HCT116 (cell line): ENCODE measurements around the gene RALGAPA1. TPM values are rescaled to one million over a fixed set of nuclear protein-coding genes. Genes with fewer than 3 reads are reported as not detected.
"Not testable (repeated sequence)": the region's sequence is repeated elsewhere in the genome, so short reads cannot be mapped to it uniquely, and the experiment has no call there.

Experiments
- ATAC-seq: fragments of 200-7000 bp; cut with Tn5 transposase; 2 replicates; pipeline ENCODE4 v1.9.1; 2020; ENCODE audit warnings: mild to moderate bottlenecking, moderate library complexity
- BruUV-seq: library from RNA; stranded (reverse); fragments of 400-500 nt; replicated peaks from 2 replicates; lab custom pipeline; 2021; lab: Mats Ljungman, UMichigan
- CTCF ChIA-PET: fragments of 300-600 bp; sonication (Branson Sonifier 250); formaldehyde crosslinking; loops from one replicate; lab custom pipeline; 2021; ENCODE audit warnings: antibody characterized with exemption; lab: Charles Lee
- POLR2A ChIA-PET: fragments of 300-600, 350-600 bp; sonication (Branson Sonifier 250); formaldehyde crosslinking; loops from one replicate; lab custom pipeline; 2021; ENCODE audit warnings: antibody characterized with exemption; lab: Charles Lee
- RAD21 ChIA-PET, 2 experiments: fragments of 300-600 bp; sonication (Branson Sonifier 250); formaldehyde crosslinking; loops; one replicate each; lab custom pipeline; 2023; ENCODE audit warnings: low total read pairs in 2 of 2; ENCODE audit not compliant: uncharacterized antibody in 2 of 2, unreplicated experiment in 2 of 2, low non-redundant PET in 1 of 2; lab: Charles Lee
- DNase-seq: peaks from one replicate; pipeline ENCODE4 v3.0.0-alpha.2; 2010; ENCODE audit warnings: low read depth, low spot score
- H2AFZ ChIP-seq: fragments of 200-600 bp; shearing (Covaris generic), sonication (generic); 2 replicates; pipeline ENCODE4 v1.6.1; 2017; ENCODE audit warnings: low read depth, mixed run types, mixed read lengths, antibody characterized with exemption, low read length; ENCODE audit not compliant: poor library complexity, severe bottlenecking
- H3K27ac ChIP-seq: 2 replicates; pipeline ENCODE4 v1.5.1; 2012; ENCODE audit warnings: low read depth, low read length
- H3K27me3 ChIP-seq: fragments of 200-600 bp; sonication (generic); 2 replicates; pipeline ENCODE4 v1.6.1; 2016; ENCODE audit warnings: mixed run types, low read length, mixed read lengths; ENCODE audit not compliant: insufficient read depth
- H3K36me3 ChIP-seq, 2 experiments: fragments of 200-500 bp in 1 of 2; fragments of 200-600 bp in 1 of 2; sonication (Bioruptor generic) in 1 of 2; sonication (generic) in 1 of 2; 2 replicates each; pipeline versions ENCODE4 v1.5.1 to v1.6.1; 2014 to 2016; ENCODE audit warnings: low read length in 2 of 2, inconsistent platforms in 1 of 2, mixed read lengths in 1 of 2, mixed run types in 1 of 2; ENCODE audit not compliant: insufficient read depth in 2 of 2, control insufficient read depth in 1 of 2
- H3K4me1 ChIP-seq, 2 experiments: fragments of 200-600 bp in 1 of 2; sonication (generic) in 1 of 2; 2 replicates each; pipeline versions ENCODE4 v1.5.1 to v1.6.1; 2012 to 2017; ENCODE audit warnings: low read length in 2 of 2, inconsistent platforms in 1 of 2, mild to moderate bottlenecking in 1 of 2, mixed read lengths in 1 of 2, mixed run types in 1 of 2, moderate library complexity in 1 of 2; ENCODE audit not compliant: insufficient read depth in 2 of 2, control insufficient read depth in 1 of 2
- H3K4me2 ChIP-seq: fragments of 200-600 bp; sonication (generic); 2 replicates; pipeline ENCODE4 v1.6.1; 2017; ENCODE audit warnings: mixed run types, low read length, mixed read lengths
- H3K4me3 ChIP-seq, 2 experiments: fragments of 200-600 bp in 1 of 2; sonication (generic) in 1 of 2; replicated peaks in 1 of 2; 2 replicates each; pipeline ENCODE4 v1.5.1; 2011 to 2016; ENCODE audit warnings: low read length in 2 of 2, control low read depth in 1 of 2, low read depth in 1 of 2, mild to moderate bottlenecking in 1 of 2, mixed read lengths in 1 of 2, mixed run types in 1 of 2
- H3K79me2 ChIP-seq: fragments of 200-600 bp; sonication (generic); 2 replicates; pipeline ENCODE4 v1.6.1; 2017; ENCODE audit warnings: mild to moderate bottlenecking, mixed run types, low read length, moderate library complexity, mixed read lengths; ENCODE audit not compliant: insufficient read depth
- H3K9ac ChIP-seq: fragments of 200-600 bp; sonication (generic); 2 replicates; pipeline ENCODE4 v1.6.1; 2016; ENCODE audit warnings: low read length, mixed read lengths
- H3K9me2 ChIP-seq: fragments of 200-600 bp; sonication (generic), shearing (Covaris generic); 2 replicates; pipeline ENCODE4 v1.6.1; 2017; ENCODE audit warnings: mixed run types, mild to moderate bottlenecking, moderate library complexity; ENCODE audit not compliant: insufficient read depth
- H3K9me3 ChIP-seq, 2 experiments: fragments of 200-500 bp in 1 of 2; fragments of 200-600 bp in 1 of 2; sonication (Bioruptor generic) in 1 of 2; sonication (generic) in 1 of 2; 2 replicates each; pipeline ENCODE4 v1.6.1; 2014 to 2017; ENCODE audit warnings: low read length in 2 of 2, mixed read lengths in 2 of 2, inconsistent platforms in 1 of 2, low read depth in 1 of 2, mild to moderate bottlenecking in 1 of 2, mixed run types in 1 of 2, moderate library complexity in 1 of 2; ENCODE audit not compliant: control insufficient read depth in 1 of 2, insufficient read depth in 1 of 2
- H4K20me1 ChIP-seq: fragments of 200-600 bp; sonication (generic), shearing (Covaris generic); 2 replicates; pipeline ENCODE4 v1.6.1; 2017; ENCODE audit warnings: mixed run types, mild to moderate bottlenecking, moderate library complexity; ENCODE audit not compliant: insufficient read depth
- ATF3 ChIP-seq: IDR thresholded peaks from 2 replicates; pipeline ENCODE4 v1.6.1; 2012
- CTCF ChIP-seq, 3 experiments: fragments of 200-600 bp in 1 of 3; sonication (generic) in 1 of 3; IDR thresholded peaks in 2 of 3; conservative IDR thresholded peaks in 1 of 3; 2 replicates each; pipeline ENCODE4 v1.5.1; 2012 to 2017; ENCODE audit warnings: low read depth in 2 of 3, low read length in 2 of 3, antibody characterized with exemption in 1 of 3, borderline replicate concordance in 1 of 3, control low read depth in 1 of 3, mild to moderate bottlenecking in 1 of 3, mixed read lengths in 1 of 3, mixed run types in 1 of 3, moderate library complexity in 1 of 3; ENCODE audit not compliant: insufficient read depth in 1 of 3
- EGR1 ChIP-seq: IDR thresholded peaks from 2 replicates; pipeline ENCODE4 v1.6.1; 2012; ENCODE audit warnings: low read depth
- ELF1 ChIP-seq: IDR thresholded peaks from 2 replicates; pipeline ENCODE4 v1.6.1; 2012; ENCODE audit warnings: low read depth, borderline replicate concordance
- EZH2phosphoT487 ChIP-seq: fragments of 200-600 bp; IDR thresholded peaks from 2 replicates; pipeline ENCODE4 v1.6.1; 2018; ENCODE audit warnings: antibody characterized with exemption, borderline replicate concordance
- FOSL1 ChIP-seq: IDR thresholded peaks from 2 replicates; pipeline ENCODE4 v1.6.1; 2012; ENCODE audit warnings: low read depth
- JUND ChIP-seq: IDR thresholded peaks from 2 replicates; pipeline ENCODE4 v1.6.1; 2012
- MAX ChIP-seq: IDR thresholded peaks from 2 replicates; pipeline ENCODE4 v1.6.1; 2012
- POLR2A ChIP-seq: IDR thresholded peaks from 2 replicates; pipeline ENCODE4 v1.7.0; 2011; ENCODE audit warnings: borderline replicate concordance; ENCODE audit not compliant: insufficient read depth, insufficient read length; ENCODE audit errors: extremely low read depth
- POLR2AphosphoS5 ChIP-seq: IDR thresholded peaks from 2 replicates; pipeline ENCODE4 v1.6.1; 2011; ENCODE audit warnings: mild to moderate bottlenecking, low read depth, low read length, moderate library complexity
- RAD21 ChIP-seq: IDR thresholded peaks from 2 replicates; pipeline ENCODE4 v1.6.1; 2012; ENCODE audit warnings: low read depth, mild to moderate bottlenecking
- SIN3A ChIP-seq: IDR thresholded peaks from 2 replicates; pipeline ENCODE4 v1.6.1; 2012; ENCODE audit warnings: low read depth
- SP1 ChIP-seq: IDR thresholded peaks from 2 replicates; pipeline ENCODE4 v1.6.1; 2012; ENCODE audit warnings: low read depth
- SRF ChIP-seq: IDR thresholded peaks from 2 replicates; pipeline ENCODE4 v1.6.1; 2012; ENCODE audit warnings: low read depth
- ZFX ChIP-seq: fragments of 450-650 bp; IDR thresholded peaks from 2 replicates; pipeline ENCODE4 v1.6.1; 2017
- ZNF274 ChIP-seq: fragments of 200-500 bp; sonication (Bioruptor generic); IDR thresholded peaks from 2 replicates; pipeline ENCODE4 v1.6.1; 2014; ENCODE audit warnings: mild to moderate bottlenecking, low read depth, low read length, inconsistent platforms
- intact Hi-C: fragments of 100-400 bp; cut with micrococcal nuclease; formaldehyde crosslinking; loops from 2 replicates; pipeline ENCODE4 v1.10.0; 2022
- total RNA-seq: library from RNA; stranded (reverse); gene quantifications from one replicate; pipeline ENCODE4 v1.2.1, GENCODE V29; 2021; ENCODE audit not compliant: unreplicated experiment

RALGAPA1 gene
- total RNA-seq, 1 experiment from 2014 or later = 29.3 TPM

- TF ChIP-seq CTCF (IDR thresholded peaks at IDR 0.05 in 2 of 3, conservative IDR thresholded peaks at IDR 0.05 in 1 of 3; ENCODE audit: borderline replicate concordance in 1 of 3, insufficient read depth in 1 of 3, low read depth in 2 of 3, low read length in 2 of 3) (no peak), POLR2AphosphoS5 (no peak), ATF3 (no peak), EZH2phosphoT487 (no peak), RAD21 (no peak), ZFX (no peak), SP1 (no peak), SRF (no peak), ZNF274 (no peak), ELF1 (no peak), SIN3A (no peak), EGR1 (no peak)
Measured at GRCh38 chr14:35600253-35600652, 208.8 kb downstream of the RALGAPA1 start (continued).

- no peak for TF ChIP-seq ZNF274
- no peak for TF ChIP-seq EGR1
- TF ChIP-seq CTCF (IDR thresholded peaks at IDR 0.05 in 2 of 3, conservative IDR thresholded peaks at IDR 0.05 in 1 of 3; ENCODE audit: borderline replicate concordance in 1 of 3, insufficient read depth in 1 of 3, low read depth in 2 of 3, low read length in 2 of 3) = no peak
- no peak for TF ChIP-seq POLR2A
- no peak for TF ChIP-seq MAX
- TF ChIP-seq SRF = no peak
- TF ChIP-seq POLR2AphosphoS5 = no peak
- TF ChIP-seq ELF1 = no peak
- TF ChIP-seq FOSL1 = no peak
- no peak for TF ChIP-seq JUND
- intact Hi-C loops = no loop called here
- no peak for ATAC-seq
- H3K79me2 ChIP-seq = no peaks in the 10 kb centered on the region
- H3K27ac ChIP-seq = no peak overlapping the region
- H3K4me1 ChIP-seq = no peaks in the 10 kb centered on the region
- H2AFZ ChIP-seq = no peak overlapping the region
- no peak overlapping the region for H3K9ac ChIP-seq
- H4K20me1 ChIP-seq = no peaks in the 10 kb centered on the region
- POLR2A ChIA-PET = no interaction called here
- RAD21 ChIA-PET = no interaction called here
- H3K9me3 ChIP-seq = no peaks in the 10 kb centered on the region
- BruUV-seq = no TSS peak
- no peak overlapping the region for H3K4me2 ChIP-seq
- no peak overlapping the region for H3K4me3 ChIP-seq
- no peaks in the 10 kb centered on the region for H3K27me3 ChIP-seq
- DNase-seq = no peak
- H3K36me3 ChIP-seq = no peaks in the 10 kb centered on the region
- CTCF ChIA-PET = no interaction called here
- no peaks in the 10 kb centered on the region for H3K9me2 ChIP-seq
Measured at GRCh38 chr14:35594616-35595015, 214.5 kb downstream of the RALGAPA1 start.

GRCh38 chr14:35587373-35587772 lies 221.7 kb downstream of the RALGAPA1 start:
- H2AFZ ChIP-seq, H4K20me1 ChIP-seq, ATAC-seq, H3K4me3 ChIP-seq, H3K79me2 ChIP-seq, intact Hi-C loops, H3K9me3 ChIP-seq, H3K9ac ChIP-seq, H3K36me3 ChIP-seq, H3K27ac ChIP-seq, BruUV-seq, RAD21 ChIA-PET, H3K27me3 ChIP-seq, POLR2A ChIA-PET, H3K4me2 ChIP-seq, DNase-seq, H3K4me1 ChIP-seq, CTCF ChIA-PET, H3K9me2 ChIP-seq: not testable (repeated sequence)
